Neural cell (in vitro differentiated cells): ENCODE measurements around the gene UQCC3. TPM values are rescaled to one million over a fixed set of nuclear protein-coding genes. Genes with fewer than 3 reads are reported as not detected.
"Not testable (repeated sequence)": the region's sequence is repeated elsewhere in the genome, so short reads cannot be mapped to it uniquely, and the experiment has no call there.

Experiments used
- H2AFZ ChIP-seq: fragments of 200-600, 300-800 bp; sonication (generic), shearing (Covaris generic); 2 replicates; pipeline ENCODE4 v1.6.0; 2014; ENCODE audit warnings: low read depth, mild to moderate bottlenecking, antibody characterized with exemption, low read length, moderate library complexity
- H3F3A ChIP-seq: fragments of 200-600 bp; shearing (Covaris generic); 2 replicates; pipeline ENCODE4 v1.6.1; 2016; ENCODE audit warnings: mild to moderate bottlenecking, moderate library complexity, mixed read lengths, antibody characterized with exemption, low read length; ENCODE audit not compliant: insufficient read depth, poor library complexity, severe bottlenecking
- H3K27ac ChIP-seq: fragments of 200-600, 300-800 bp; sonication (generic), shearing (Covaris generic); 2 replicates; pipeline ENCODE4 v1.5.1; 2014; ENCODE audit warnings: mild to moderate bottlenecking, low read length, moderate library complexity
- H3K27me3 ChIP-seq: fragments of 300-800, 200-600 bp; sonication (generic), shearing (Covaris generic); 2 replicates; pipeline ENCODE4 v1.6.0; 2014; ENCODE audit warnings: mild to moderate bottlenecking, low read depth, low read length, moderate library complexity; ENCODE audit not compliant: insufficient read depth
- H3K36me3 ChIP-seq: fragments of 300-800, 200-600 bp; sonication (generic), shearing (Covaris generic); 2 replicates; pipeline ENCODE4 v1.5.1; 2014; ENCODE audit warnings: mild to moderate bottlenecking, antibody characterized with exemption, low read length, moderate library complexity; ENCODE audit not compliant: insufficient read depth
- H3K4me2 ChIP-seq: fragments of 300-800, 200-600 bp; sonication (generic), shearing (Covaris generic); 2 replicates; pipeline ENCODE4 v1.6.0; 2014; ENCODE audit warnings: mild to moderate bottlenecking, low read length
- H3K4me3 ChIP-seq: fragments of 300-800, 200-600 bp; sonication (generic), shearing (Covaris generic); 2 replicates; pipeline ENCODE4 v1.5.1; 2014; ENCODE audit warnings: mild to moderate bottlenecking, low read length, moderate library complexity
- H3K79me2 ChIP-seq: fragments of 200-600 bp; shearing (Covaris generic); replicated peaks from 2 replicates; pipeline ENCODE4 v1.6.0; 2014; ENCODE audit warnings: mild to moderate bottlenecking, low read length, moderate library complexity; ENCODE audit not compliant: insufficient read depth
- H3K9ac ChIP-seq: fragments of 300-800, 200-600 bp; sonication (generic), shearing (Covaris generic); 2 replicates; pipeline ENCODE4 v1.6.1; 2016; ENCODE audit warnings: mild to moderate bottlenecking, low read length, mixed read lengths
- H3K9me2 ChIP-seq: fragments of 200-600 bp; shearing (Covaris generic); 2 replicates; pipeline ENCODE4 v1.6.1; 2016; ENCODE audit warnings: mild to moderate bottlenecking, low read length, mixed read lengths; ENCODE audit not compliant: insufficient read depth
- H3K9me3 ChIP-seq: fragments of 200-600, 300-800 bp; sonication (generic), shearing (Covaris generic); 2 replicates; pipeline ENCODE4 v1.6.1; 2016; ENCODE audit warnings: mild to moderate bottlenecking, mixed run types, low read length, moderate library complexity, mixed read lengths
- H4K20me1 ChIP-seq: fragments of 200-600 bp; shearing (Covaris generic); 2 replicates; pipeline ENCODE4 v1.6.1; 2016; ENCODE audit warnings: mild to moderate bottlenecking, mixed run types; ENCODE audit not compliant: insufficient read depth
- EP300 ChIP-seq: fragments of 450-650 bp; conservative IDR thresholded peaks from 2 replicates; pipeline ENCODE4 v1.6.1; 2014; ENCODE audit warnings: antibody characterized with exemption, mild to moderate bottlenecking, moderate library complexity; ENCODE audit not compliant: poor library complexity, severe bottlenecking
- EZH2 ChIP-seq: fragments of 200-600, 300-800 bp; shearing (Covaris generic), sonication (generic); IDR thresholded peaks from 2 replicates; pipeline ENCODE4 v1.6.1; 2014; ENCODE audit warnings: antibody characterized with exemption, low read length, borderline replicate concordance, mild to moderate bottlenecking; ENCODE audit not compliant: insufficient read depth, poor library complexity, severe bottlenecking
- MXI1 ChIP-seq: fragments of 450-650 bp; conservative IDR thresholded peaks from 2 replicates; pipeline ENCODE4 v1.6.1; 2014; ENCODE audit warnings: antibody characterized with exemption, mild to moderate bottlenecking; ENCODE audit not compliant: poor library complexity, severe bottlenecking
- POLR2AphosphoS5 ChIP-seq: IDR thresholded peaks from 2 replicates; pipeline ENCODE4 v1.6.1; 2012
- RAD21 ChIP-seq: fragments of 450-650 bp; conservative IDR thresholded peaks from 2 replicates; pipeline ENCODE4 v1.6.1; 2014; ENCODE audit warnings: antibody characterized with exemption, mild to moderate bottlenecking, moderate library complexity
- SMC3 ChIP-seq: fragments of 450-650 bp; conservative IDR thresholded peaks from 2 replicates; pipeline ENCODE4 v1.6.1; 2014; ENCODE audit warnings: antibody characterized with exemption, mild to moderate bottlenecking, moderate library complexity; ENCODE audit not compliant: poor library complexity
- TAF1 ChIP-seq: IDR thresholded peaks from 2 replicates; pipeline ENCODE4 v1.6.1; 2012; ENCODE audit warnings: low read depth
- polyA plus RNA-seq: library from polyadenylated mRNA; depleted of rRNA; stranded (reverse); fragments of >200 nt; gene quantifications from 2 replicates; pipeline ENCODE4 v1.2.3, GENCODE V29; 2014
- TF ChIP-seq, protein P1 (sequence below): fragments of 450-650 bp; IDR thresholded peaks from 2 replicates; pipeline ENCODE4 v1.5.1; 2014; ENCODE audit warnings: antibody characterized with exemption, mild to moderate bottlenecking, moderate library complexity; ENCODE audit not compliant: poor library complexity, severe bottlenecking
- TF ChIP-seq, protein P2 (sequence below): IDR thresholded peaks from 2 replicates; pipeline ENCODE4 v1.6.1; 2012; ENCODE audit warnings: borderline replicate concordance

UQCC3 gene
- polyA plus RNA-seq, 1 donor from 2014 or later, result 8.4 TPM

DNA sequence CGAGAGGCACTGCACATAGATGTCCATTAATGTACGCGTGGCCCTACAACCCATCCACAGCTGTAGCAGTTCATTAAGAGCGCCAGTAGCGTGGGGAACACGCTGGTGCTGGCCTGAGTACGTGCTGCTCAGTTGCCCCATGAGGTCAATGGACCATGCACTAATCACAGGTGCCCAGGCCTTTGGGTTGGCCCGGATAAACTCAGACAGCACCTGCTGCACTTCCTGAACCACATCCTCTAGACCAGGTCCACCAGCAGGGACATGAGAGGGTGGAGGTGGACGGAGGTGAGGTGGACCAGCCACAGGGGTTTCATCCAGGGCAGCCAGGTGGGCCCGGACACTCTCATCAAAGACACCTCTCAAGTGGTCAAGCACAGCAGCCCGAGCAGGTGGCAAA is 22.0 kb upstream of the UQCC3 start:
- Histone ChIP-seq H3K4me3 (no peak overlapping the region), H3K9me3 (no peaks in the 10 kb centered on the region), H3K79me2 (peaks cover 34% of the 10 kb centered on the region), H3K4me2 (no peak overlapping the region), H3K9me2 (no peaks in the 10 kb centered on the region), H3K27me3 (no peaks in the 10 kb centered on the region), H2AFZ (no peak overlapping the region), H4K20me1 (no peaks in the 10 kb centered on the region), H3F3A (no peaks in the 10 kb centered on the region), H3K36me3 (no peaks in the 10 kb centered on the region), H3K9ac (no peak overlapping the region), H3K27ac (no peak overlapping the region)
- TF ChIP-seq, protein P1, sequence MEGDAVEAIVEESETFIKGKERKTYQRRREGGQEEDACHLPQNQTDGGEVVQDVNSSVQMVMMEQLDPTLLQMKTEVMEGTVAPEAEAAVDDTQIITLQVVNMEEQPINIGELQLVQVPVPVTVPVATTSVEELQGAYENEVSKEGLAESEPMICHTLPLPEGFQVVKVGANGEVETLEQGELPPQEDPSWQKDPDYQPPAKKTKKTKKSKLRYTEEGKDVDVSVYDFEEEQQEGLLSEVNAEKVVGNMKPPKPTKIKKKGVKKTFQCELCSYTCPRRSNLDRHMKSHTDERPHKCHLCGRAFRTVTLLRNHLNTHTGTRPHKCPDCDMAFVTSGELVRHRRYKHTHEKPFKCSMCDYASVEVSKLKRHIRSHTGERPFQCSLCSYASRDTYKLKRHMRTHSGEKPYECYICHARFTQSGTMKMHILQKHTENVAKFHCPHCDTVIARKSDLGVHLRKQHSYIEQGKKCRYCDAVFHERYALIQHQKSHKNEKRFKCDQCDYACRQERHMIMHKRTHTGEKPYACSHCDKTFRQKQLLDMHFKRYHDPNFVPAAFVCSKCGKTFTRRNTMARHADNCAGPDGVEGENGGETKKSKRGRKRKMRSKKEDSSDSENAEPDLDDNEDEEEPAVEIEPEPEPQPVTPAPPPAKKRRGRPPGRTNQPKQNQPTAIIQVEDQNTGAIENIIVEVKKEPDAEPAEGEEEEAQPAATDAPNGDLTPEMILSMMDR, result no peak
- TF ChIP-seq TAF1, result no peak
- TF ChIP-seq RAD21, result no peak
- TF ChIP-seq, protein P2, sequence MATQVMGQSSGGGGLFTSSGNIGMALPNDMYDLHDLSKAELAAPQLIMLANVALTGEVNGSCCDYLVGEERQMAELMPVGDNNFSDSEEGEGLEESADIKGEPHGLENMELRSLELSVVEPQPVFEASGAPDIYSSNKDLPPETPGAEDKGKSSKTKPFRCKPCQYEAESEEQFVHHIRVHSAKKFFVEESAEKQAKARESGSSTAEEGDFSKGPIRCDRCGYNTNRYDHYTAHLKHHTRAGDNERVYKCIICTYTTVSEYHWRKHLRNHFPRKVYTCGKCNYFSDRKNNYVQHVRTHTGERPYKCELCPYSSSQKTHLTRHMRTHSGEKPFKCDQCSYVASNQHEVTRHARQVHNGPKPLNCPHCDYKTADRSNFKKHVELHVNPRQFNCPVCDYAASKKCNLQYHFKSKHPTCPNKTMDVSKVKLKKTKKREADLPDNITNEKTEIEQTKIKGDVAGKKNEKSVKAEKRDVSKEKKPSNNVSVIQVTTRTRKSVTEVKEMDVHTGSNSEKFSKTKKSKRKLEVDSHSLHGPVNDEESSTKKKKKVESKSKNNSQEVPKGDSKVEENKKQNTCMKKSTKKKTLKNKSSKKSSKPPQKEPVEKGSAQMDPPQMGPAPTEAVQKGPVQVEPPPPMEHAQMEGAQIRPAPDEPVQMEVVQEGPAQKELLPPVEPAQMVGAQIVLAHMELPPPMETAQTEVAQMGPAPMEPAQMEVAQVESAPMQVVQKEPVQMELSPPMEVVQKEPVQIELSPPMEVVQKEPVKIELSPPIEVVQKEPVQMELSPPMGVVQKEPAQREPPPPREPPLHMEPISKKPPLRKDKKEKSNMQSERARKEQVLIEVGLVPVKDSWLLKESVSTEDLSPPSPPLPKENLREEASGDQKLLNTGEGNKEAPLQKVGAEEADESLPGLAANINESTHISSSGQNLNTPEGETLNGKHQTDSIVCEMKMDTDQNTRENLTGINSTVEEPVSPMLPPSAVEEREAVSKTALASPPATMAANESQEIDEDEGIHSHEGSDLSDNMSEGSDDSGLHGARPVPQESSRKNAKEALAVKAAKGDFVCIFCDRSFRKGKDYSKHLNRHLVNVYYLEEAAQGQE, result no peak
- no peak for TF ChIP-seq POLR2AphosphoS5
- TF ChIP-seq EP300, result no peak
- TF ChIP-seq MXI1, result no peak
- TF ChIP-seq EZH2, result no peak
- TF ChIP-seq SMC3, result no peak

DNA sequence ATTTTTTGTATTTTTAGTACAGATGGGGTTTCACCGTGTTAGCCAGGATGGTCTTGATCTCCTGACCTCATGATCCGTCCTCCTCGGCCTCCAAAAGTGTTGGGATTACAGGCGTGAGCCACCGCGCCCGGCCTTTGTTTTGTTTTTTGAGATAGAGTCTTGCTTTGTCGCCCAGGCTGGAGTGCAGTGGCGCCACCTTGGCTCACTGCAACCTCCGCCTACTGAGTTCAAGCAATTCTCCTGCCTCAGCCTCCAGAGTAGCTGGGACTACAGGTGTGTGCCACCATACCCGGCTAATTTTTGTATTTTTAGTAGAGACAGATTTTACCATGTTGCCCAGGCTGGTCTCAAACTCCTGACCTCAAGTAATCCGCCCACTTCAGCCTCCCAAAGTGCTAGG is 21.2 kb upstream of the UQCC3 start:
- H3K27me3 ChIP-seq, H3K27ac ChIP-seq, H3K9ac ChIP-seq, H3K9me2 ChIP-seq, H3K36me3 ChIP-seq, H3F3A ChIP-seq, H3K4me3 ChIP-seq, H3K4me2 ChIP-seq, H2AFZ ChIP-seq, H3K9me3 ChIP-seq, H4K20me1 ChIP-seq: not testable (repeated sequence)
- H3K79me2 ChIP-seq, result peaks cover 27% of the 10 kb centered on the region
